ENCODE results near the gene ERCC8. TPM values are rescaled to one million over a fixed set of nuclear protein-coding genes. Genes with fewer than 3 reads are reported as not detected.

Gene ERCC8
- total and polyA plus RNA-seq, 4 donors: 2.6 to 14.5 (median 6.2) TPM

GRCh38 chr5:60891667-60892066 is 53.2 kb downstream of the ERCC8 start:
- Histone ChIP-seq H3K27ac (ENCODE audit: low read depth in 1 of 2, low read length in 2 of 2) (no peak overlapping the region), H3K4me1 (ENCODE audit: control insufficient read depth in 4 of 4, insufficient read depth in 4 of 4, low read length in 3 of 4) (no peaks in the 10 kb centered on the region), H3K4me3 (ENCODE audit: low read depth in 1 of 3, low read length in 3 of 3) (no peak overlapping the region), H3K27me3 (ENCODE audit: control insufficient read depth in 4 of 4, insufficient read depth in 4 of 4, low read length in 3 of 4) (no peaks in the 10 kb centered on the region), H3K36me3 (ENCODE audit: control insufficient read depth in 4 of 4, insufficient read depth in 3 of 4, low read depth in 1 of 4, low read length in 3 of 4) (peaks cover 0 to 7% (median 4%) of the 10 kb centered on the region in 4 donors), H3K9me3 (ENCODE audit: control insufficient read depth in 4 of 4, low read length in 3 of 4) (no peaks in the 10 kb centered on the region), H3K9ac (ENCODE audit: low read depth in 1 of 2, low read length in 2 of 2) (no peak overlapping the region)
- DNase-seq (ENCODE audit: low spot score): no peak
- TF ChIP-seq HNF4G (IDR thresholded peaks at IDR 0.05) (no peak), ATF3 (IDR thresholded peaks at IDR 0.05) (no peak), NR2F2 (IDR thresholded peaks at IDR 0.05) (no peak), GABPA (IDR thresholded peaks at IDR 0.05 in 1 of 2, conservative IDR thresholded peaks at IDR 0.05 in 1 of 2) (no peak), TAF1 (conservative IDR thresholded peaks at IDR 0.05) (no peak), RAD21 (IDR thresholded peaks at IDR 0.05) (no peak), FOXA1 (IDR thresholded peaks at IDR 0.05) (no peak), SP1 (IDR thresholded peaks at IDR 0.05) (no peak), HNF4A (conservative IDR thresholded peaks at IDR 0.05) (no peak), ZBTB33 (IDR thresholded peaks at IDR 0.05) (no peak), RXRA (IDR thresholded peaks at IDR 0.05) (no peak), EGR1 (IDR thresholded peaks at IDR 0.05; ENCODE audit: low read depth in 2 of 2) (no peak), JUND (IDR thresholded peaks at IDR 0.05) (no peak), FOXA2 (IDR thresholded peaks at IDR 0.05) (no peak), REST (IDR thresholded peaks at IDR 0.05) (no peak), CTCF (IDR thresholded peaks at IDR 0.05; ENCODE audit: low read depth, low read length, missing input control) (no peak), YY1 (IDR thresholded peaks at IDR 0.05) (no peak), MAX (IDR thresholded peaks at IDR 0.05) (no peak)
- WGBS: 97% methylated on average over 2 of the region's 2 CpGs

All from liver (tissue), 9 donors.